Transverse colon (tissue), 4 donors: ENCODE results near the gene TRAF7.
"Not testable (repeated sequence)": the region's sequence is repeated elsewhere in the genome, so short reads cannot be mapped to it uniquely, and the experiment has no call there.

Source experiments
- EP300 ChIP-seq: sonication (generic); formaldehyde crosslinking; IDR thresholded peaks from one replicate; pipeline ENCODE4 v1.6.1; 2017; ENCODE audit warnings: antibody characterized with exemption, low read depth
- POLR2A ChIP-seq: fragments of 450-650 bp; IDR thresholded peaks from one replicate; pipeline ENCODE4 v1.6.1; 2016; ENCODE audit warnings: antibody characterized with exemption, mild to moderate bottlenecking, moderate library complexity
- POLR2AphosphoS5 ChIP-seq, 3 donors: sonication (generic); formaldehyde crosslinking; IDR thresholded peaks; one replicate each; pipeline ENCODE4 v1.6.1; 2016; ENCODE audit warnings: antibody characterized with exemption in 3 of 3
- TF ChIP-seq, protein P1 (sequence below), 5 experiments: fragments of 200-600 bp in 3 of 5; fragments of 450-650 bp in 2 of 5; sonication (generic) in 3 of 5; IDR thresholded peaks; 1 replicate in 2 of 5; 2 replicates in 3 of 5; pipeline ENCODE4 v1.5.1; 2016 to 2017; ENCODE audit warnings: antibody characterized with exemption in 5 of 5, inconsistent platforms in 3 of 5, mild to moderate bottlenecking in 2 of 5, moderate library complexity in 1 of 5

DNA sequence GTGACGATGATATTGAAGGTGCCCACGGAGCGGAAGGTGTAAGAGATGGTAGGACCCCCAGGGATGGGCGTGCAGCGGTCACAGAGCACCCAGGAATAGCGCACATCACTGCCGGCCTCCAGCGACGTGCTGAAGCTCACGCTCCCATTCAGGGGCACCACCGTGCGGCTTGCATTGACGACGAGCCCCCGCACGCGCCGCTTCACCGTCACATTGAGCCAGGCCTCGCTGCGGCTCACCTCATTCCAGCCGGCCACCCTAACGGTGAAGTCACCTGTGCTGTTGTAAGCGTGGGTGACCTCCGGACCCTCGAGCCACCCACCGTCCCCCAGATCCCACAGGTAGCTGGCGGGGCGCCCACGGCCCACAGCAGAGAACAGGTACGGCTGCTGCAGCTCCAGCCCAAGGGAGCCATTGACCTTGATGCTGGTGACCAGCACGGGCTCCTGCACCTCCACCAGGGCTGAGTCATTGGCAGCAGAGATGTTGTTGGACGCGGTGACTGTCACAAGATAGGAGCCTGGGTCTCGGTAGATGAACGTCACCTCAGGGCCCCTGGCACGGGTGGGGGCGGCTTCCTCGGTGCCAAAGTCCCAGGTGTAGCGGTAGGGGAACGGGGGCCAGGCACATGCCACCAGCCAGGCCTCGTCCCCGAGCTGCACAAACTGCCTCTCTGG lies 45.1 kb upstream of the TRAF7 start:
- not testable (repeated sequence) for TF ChIP-seq EP300; POLR2A; POLR2AphosphoS5 (IDR thresholded peaks at IDR 0.05)
- TF ChIP-seq, protein P1, sequence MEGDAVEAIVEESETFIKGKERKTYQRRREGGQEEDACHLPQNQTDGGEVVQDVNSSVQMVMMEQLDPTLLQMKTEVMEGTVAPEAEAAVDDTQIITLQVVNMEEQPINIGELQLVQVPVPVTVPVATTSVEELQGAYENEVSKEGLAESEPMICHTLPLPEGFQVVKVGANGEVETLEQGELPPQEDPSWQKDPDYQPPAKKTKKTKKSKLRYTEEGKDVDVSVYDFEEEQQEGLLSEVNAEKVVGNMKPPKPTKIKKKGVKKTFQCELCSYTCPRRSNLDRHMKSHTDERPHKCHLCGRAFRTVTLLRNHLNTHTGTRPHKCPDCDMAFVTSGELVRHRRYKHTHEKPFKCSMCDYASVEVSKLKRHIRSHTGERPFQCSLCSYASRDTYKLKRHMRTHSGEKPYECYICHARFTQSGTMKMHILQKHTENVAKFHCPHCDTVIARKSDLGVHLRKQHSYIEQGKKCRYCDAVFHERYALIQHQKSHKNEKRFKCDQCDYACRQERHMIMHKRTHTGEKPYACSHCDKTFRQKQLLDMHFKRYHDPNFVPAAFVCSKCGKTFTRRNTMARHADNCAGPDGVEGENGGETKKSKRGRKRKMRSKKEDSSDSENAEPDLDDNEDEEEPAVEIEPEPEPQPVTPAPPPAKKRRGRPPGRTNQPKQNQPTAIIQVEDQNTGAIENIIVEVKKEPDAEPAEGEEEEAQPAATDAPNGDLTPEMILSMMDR (IDR thresholded peaks at IDR 0.05), result not testable (repeated sequence)
